ENCODE measurements around the gene COPG2. TPM values are rescaled to one million over a fixed set of nuclear protein-coding genes. Genes with fewer than 3 reads are reported as not detected.

Gene COPG2
- total and polyA plus RNA-seq, 2 donors (not counting 3 experiments of a cell fraction or from before 2014, with no cell fraction given), result 9.4 to 11.6 TPM

DNA sequence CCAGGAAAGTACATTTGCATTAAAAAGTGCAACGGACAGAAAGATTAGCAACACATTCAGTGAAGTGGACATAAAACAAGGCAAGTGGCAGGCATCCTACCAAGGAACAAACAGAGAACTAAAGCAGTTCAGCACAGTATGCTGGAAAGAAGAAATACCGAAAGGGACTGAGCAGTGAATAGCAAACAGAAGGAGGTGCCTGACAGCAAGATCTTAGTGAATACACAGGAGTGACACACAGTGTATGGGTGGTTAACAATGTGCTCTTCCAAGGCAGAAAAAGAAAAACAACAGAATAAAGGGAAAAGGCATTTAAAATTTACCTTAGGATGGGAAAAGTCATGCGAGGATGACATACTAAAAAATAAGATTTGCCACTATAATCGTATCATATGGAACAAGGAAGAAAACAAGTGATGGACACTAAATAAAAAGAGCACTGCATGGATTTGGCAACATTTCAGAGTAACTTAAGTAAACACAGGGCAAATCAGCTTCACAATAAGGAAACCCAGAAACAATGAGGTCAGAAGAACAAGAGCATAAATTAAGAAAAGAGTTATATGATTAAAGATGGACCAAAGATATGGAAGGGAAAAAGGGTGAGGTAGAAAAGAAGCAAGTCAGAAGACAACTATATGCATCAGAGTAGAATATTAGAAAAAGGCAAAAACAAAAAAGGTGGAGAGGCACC is 147.1 kb downstream of the COPG2 start:
- POLR2A ChIA-PET, result no interaction called here
- Histone ChIP-seq H3K9me1 (replicated peaks; ENCODE audit: control insufficient read depth, extremely low read depth, insufficient read depth, low read length) (no peaks in the 10 kb centered on the region), H4K20me1 (replicated peaks; ENCODE audit: control insufficient read depth, extremely low read depth, insufficient read depth, low read length) (no peaks in the 10 kb centered on the region), H3K79me2 (ENCODE audit: control insufficient read depth, insufficient read depth, low read length) (no peaks in the 10 kb centered on the region), H3K4me3 (replicated peaks in 1 of 3; ENCODE audit: insufficient read depth in 1 of 3, low read depth in 1 of 3, low read length in 3 of 3) (no peak overlapping the region), H3K4me2 (ENCODE audit: insufficient read depth, low read length) (no peak overlapping the region), H3K9ac (replicated peaks; ENCODE audit: extremely low read depth, insufficient read depth, low read length) (no peak overlapping the region), H3K4me1 (ENCODE audit: control insufficient read depth, extremely low read depth, insufficient read depth, low read length) (no peaks in the 10 kb centered on the region), H3K27ac (ENCODE audit: insufficient read depth, low read depth, low read length) (no peak overlapping the region), H3K36me3 (ENCODE audit: control insufficient read depth in 2 of 2, extremely low read depth in 1 of 2, insufficient read depth in 2 of 2, low read length in 2 of 2) (no peaks in the 10 kb centered on the region), H3K27me3 (ENCODE audit: control insufficient read depth in 2 of 2, insufficient read depth in 2 of 2, low read length in 2 of 2) (no peaks in the 10 kb centered on the region), H3K9me3 (replicated peaks; ENCODE audit: control insufficient read depth, insufficient read depth, low read length) (no peaks in the 10 kb centered on the region), H2AFZ (ENCODE audit: low read depth, low read length) (no peak overlapping the region)
- no TSS peak for BruUV-seq (replicated peaks)
- DNase-seq (ENCODE audit: low read depth, low spot score) (peak; percentile 45), FAIRE-seq (no peak)
- CTCF ChIA-PET, result no interaction called here
- intact Hi-C loops (cut with micrococcal nuclease), result no loop called here
- no peak for TF ChIP-seq POLR2AphosphoS5 (IDR thresholded peaks at IDR 0.05; ENCODE audit: insufficient read depth, low read depth, low read length)
- no peak for TF ChIP-seq FOS (IDR thresholded peaks at IDR 0.05; ENCODE audit: borderline replicate concordance, insufficient read depth, low read length)
- no peak for TF ChIP-seq GATA2 (IDR thresholded peaks at IDR 0.05; ENCODE audit: insufficient read depth, insufficient read length, low read depth, low read length)
- no peak for TF ChIP-seq JUN (IDR thresholded peaks at IDR 0.05; ENCODE audit: borderline replicate concordance, insufficient read depth, insufficient read length, low read depth)
- no peak for TF ChIP-seq POLR2A (IDR thresholded peaks at IDR 0.05; ENCODE audit: low read depth, low read length)
- TF ChIP-seq, protein P1, sequence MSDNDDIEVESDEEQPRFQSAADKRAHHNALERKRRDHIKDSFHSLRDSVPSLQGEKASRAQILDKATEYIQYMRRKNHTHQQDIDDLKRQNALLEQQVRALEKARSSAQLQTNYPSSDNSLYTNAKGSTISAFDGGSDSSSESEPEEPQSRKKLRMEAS (IDR thresholded peaks at IDR 0.05; ENCODE audit: insufficient read depth, insufficient read length), result no peak
- TF ChIP-seq EZH2 (IDR thresholded peaks at IDR 0.05; ENCODE audit: borderline replicate concordance, low read depth, low read length, severe bottlenecking), result no peak
- no peak for TF ChIP-seq MYC (IDR thresholded peaks at IDR 0.05; ENCODE audit: low read depth, low read length)
- TF ChIP-seq, protein P2, sequence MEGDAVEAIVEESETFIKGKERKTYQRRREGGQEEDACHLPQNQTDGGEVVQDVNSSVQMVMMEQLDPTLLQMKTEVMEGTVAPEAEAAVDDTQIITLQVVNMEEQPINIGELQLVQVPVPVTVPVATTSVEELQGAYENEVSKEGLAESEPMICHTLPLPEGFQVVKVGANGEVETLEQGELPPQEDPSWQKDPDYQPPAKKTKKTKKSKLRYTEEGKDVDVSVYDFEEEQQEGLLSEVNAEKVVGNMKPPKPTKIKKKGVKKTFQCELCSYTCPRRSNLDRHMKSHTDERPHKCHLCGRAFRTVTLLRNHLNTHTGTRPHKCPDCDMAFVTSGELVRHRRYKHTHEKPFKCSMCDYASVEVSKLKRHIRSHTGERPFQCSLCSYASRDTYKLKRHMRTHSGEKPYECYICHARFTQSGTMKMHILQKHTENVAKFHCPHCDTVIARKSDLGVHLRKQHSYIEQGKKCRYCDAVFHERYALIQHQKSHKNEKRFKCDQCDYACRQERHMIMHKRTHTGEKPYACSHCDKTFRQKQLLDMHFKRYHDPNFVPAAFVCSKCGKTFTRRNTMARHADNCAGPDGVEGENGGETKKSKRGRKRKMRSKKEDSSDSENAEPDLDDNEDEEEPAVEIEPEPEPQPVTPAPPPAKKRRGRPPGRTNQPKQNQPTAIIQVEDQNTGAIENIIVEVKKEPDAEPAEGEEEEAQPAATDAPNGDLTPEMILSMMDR (IDR thresholded peaks at IDR 0.05; ENCODE audit: extremely low read depth in 1 of 2, insufficient read depth in 1 of 2, low read depth in 1 of 2, low read length in 2 of 2), result no peak
- dilution Hi-C loops (cut with MboI; ENCODE audit: extremely low pct_ligation_motif_present, low sequenced_read_pairs), result no loop called here
